ENCODE measurements around the gene NR1I3.
"Not testable (repeated sequence)": the region's sequence is repeated elsewhere in the genome, so short reads cannot be mapped to it uniquely, and the experiment has no call there.

Gene NR1I3

GRCh38 chr1:161250100-161250499, 12.1 kb upstream of the NR1I3 start:
- FAIRE-seq, result not testable (repeated sequence)

DNA sequence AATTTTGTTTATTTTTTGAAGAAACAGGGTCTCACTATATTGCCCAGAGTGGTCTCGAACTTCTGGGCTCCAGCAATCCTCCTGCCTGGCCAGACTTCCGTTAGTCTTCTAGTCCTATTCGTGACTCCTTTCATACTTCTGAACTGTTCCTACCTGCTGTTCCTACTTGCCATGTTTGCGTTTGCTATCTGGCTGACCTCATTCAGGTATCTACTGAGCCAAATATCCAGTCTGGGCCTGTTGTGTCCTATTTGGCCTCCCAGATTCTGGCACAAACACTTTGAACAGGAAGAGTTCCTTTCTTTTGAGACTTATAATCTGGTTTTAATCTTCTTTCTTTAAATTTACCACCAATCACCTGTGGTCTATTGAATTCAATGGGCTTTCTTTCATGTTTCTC, 6.9 kb upstream of the NR1I3 start:
- no peak for FAIRE-seq

DNA sequence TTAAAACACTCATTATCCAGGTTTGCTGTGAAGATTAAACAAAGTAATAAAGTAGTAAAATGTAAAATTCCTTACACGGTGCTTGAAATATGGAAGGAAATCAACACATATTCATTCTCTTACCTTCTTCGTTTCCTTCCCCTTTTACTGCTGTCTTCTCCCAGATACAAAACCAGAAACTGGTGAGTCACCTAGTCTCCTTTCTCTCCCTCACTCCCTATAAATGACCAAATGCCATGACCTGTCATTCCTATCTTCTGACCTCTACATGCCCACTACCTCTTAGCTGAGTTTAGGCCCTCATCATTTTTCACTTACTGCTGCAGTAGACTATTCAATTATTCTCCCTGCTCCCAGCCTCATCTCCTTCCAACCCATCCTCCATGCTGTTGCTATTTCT, 4.3 kb upstream of the NR1I3 start:
- FAIRE-seq, result no peak

DNA sequence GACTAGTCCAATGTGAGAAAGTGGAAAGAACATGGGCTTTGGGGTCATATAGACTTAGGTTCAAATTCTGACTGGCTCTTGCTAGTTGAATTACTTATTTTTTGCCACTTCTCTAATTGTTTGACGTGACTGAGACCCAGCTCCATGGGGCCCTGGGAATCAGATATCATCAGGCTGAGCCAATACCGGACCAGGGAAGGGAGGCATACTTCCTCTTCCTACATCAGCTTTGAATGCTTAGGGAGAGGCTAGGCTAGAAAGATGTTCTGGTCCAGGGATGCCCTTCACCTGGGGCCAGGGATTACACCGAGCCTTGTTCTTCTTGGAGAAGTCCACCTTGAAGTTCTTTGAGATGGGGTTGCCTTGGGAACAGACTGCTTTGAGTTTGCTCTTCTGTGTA, 3.7 kb upstream of the NR1I3 start:
- FAIRE-seq, result no peak

DNA sequence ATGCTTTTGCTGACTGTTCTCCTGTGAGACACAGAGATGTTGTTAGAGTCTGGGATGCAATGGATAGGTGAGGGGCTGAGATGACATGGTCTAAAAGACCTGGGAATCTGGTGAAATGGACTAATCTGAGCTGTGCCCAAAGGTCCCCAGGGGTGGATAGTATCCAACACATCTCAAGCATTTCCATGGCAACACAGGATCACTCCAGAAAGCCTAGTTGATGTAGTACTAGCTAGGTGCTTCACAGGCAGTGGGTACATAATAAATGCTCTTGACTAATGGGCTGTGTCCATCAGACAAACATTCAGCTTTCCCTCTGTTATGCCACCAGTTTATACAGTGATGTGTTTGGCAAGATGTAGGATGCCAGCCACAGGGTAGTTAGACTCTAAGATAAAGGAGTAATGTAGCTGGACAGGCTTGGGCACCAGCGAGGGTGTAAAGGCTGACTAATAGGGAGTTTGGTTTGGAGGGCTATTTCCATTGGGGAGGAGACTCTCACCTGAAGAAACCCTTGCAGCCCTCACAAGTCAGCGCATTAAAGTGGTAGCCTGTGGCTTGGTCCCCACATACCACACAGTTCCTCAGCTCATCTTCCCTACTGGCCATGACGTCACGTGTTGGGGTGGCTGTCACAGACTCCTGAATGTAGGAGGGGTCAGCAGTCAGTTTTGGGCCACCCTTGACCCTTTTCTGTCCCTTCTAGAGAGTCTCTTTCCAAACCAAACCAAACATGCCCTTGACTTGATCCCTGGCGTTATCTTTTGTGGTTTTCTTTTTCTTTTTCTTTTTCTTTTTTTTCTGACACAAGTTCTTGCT, 1.8 kb downstream of the NR1I3 start:
- no peak for FAIRE-seq

DNA sequence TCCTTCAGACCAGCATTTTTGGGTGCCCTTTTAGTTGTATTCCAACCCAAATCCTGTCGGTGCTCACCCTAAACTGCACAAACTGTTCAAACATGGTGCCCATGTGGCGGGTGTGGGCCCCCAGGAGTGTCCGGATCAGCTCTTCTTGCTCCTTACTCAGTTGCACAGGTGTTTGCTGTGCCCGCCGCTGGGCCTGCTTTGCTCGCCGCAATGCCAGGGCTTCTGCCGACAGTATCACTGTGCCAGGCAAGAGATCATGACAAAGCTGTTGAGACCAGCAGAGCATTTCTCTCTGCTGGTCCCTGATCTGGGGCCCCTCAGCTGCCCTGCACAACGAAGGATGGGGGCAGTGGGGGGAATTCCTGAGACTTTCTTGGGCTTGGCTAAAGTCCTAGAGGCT, 4.9 kb downstream of the NR1I3 start:
- no peak for FAIRE-seq

- no peak for FAIRE-seq
These were observed 7.2 kb downstream of the NR1I3 start for GRCh38 chr1:161230762-161231161.

DNA sequence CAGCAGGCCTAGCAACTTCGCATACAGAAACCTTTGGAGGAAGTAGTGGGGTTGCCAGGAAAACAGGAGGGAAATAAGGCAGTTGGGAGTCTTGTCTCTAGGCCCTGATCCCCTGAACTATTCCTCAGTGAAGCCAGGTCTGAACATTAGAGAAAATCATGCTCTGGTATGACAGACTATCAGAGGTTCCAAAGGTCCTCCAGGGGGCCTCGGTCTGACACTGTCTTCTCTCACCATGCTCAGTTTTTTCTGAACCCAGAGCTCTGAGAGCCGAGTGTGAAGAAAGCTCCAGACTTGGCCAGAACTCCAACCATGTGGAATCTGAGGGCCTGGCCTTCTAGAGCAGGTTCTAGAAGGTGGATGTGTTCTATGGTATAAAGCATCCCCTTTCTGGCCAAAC, 8.1 kb downstream of the NR1I3 start:
- FAIRE-seq, result no peak

- no peak for FAIRE-seq
These were observed 10.0 kb downstream of the NR1I3 start for GRCh38 chr1:161228032-161228431.

GRCh38 chr1:161227196-161227871, 10.7 kb downstream of the NR1I3 start:
- no peak for FAIRE-seq

GRCh38 chr1:161226759-161227158, 11.2 kb downstream of the NR1I3 start:
- FAIRE-seq, result no peak

DNA sequence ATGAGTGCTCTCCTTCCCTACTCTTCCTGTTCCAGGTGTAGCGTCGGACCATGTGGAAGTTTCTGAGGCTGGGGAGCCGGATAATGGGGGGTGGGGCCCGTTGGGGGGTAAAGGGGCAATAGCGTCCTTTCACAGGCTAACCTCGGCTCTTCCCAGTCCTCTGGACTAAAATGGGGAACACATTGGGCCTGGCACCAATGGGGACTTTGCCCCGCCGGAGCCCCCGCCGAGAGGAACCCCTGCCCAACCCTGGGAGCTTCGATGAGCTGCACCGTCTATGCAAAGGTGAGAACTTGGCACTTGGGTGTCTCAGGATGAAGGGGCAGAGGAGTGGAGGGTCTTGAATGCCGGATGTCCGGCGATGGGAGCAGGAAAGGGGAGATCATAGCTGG, 11.7 kb downstream of the NR1I3 start:
- FAIRE-seq, result no peak

- peak; percentile 36 for FAIRE-seq
These were observed 12.3 kb downstream of the NR1I3 start, which contains the start of gene TOMM40L for GRCh38 chr1:161225534-161226319. Gene TOMM40L (plus strand): TSS chr1:161226060. CDS start chr1:161226490, 430 bp downstream.

- no peak for FAIRE-seq
These were observed 12.8 kb downstream of the NR1I3 start for GRCh38 chr1:161225178-161225533.

DNA sequence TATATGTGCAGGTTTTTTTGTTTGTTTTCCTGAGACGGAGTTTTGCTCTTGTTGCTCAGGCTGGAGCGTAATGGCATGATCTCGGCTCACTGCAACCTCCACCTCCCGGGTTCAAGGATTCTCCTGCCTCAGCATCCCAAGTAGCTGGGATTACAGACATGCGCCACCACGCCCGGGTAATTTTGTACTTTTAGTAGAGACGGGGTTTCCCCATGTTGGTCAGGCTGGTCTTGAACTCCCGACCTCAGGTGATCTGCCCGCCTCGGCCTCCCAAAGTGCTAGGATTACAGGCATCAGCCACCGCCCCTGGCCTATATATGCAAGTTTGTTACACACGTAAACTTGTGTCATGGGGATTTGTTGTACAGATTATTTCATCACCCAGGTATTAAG, 13.3 kb downstream of the NR1I3 start:
- FAIRE-seq, result not testable (repeated sequence)

GRCh38 chr1:161223805-161224694, 14.0 kb downstream of the NR1I3 start:
- FAIRE-seq, result no peak

GRCh38 chr1:161222175-161223019, 15.6 kb downstream of the NR1I3 start:
- FAIRE-seq, result no peak

DNA sequence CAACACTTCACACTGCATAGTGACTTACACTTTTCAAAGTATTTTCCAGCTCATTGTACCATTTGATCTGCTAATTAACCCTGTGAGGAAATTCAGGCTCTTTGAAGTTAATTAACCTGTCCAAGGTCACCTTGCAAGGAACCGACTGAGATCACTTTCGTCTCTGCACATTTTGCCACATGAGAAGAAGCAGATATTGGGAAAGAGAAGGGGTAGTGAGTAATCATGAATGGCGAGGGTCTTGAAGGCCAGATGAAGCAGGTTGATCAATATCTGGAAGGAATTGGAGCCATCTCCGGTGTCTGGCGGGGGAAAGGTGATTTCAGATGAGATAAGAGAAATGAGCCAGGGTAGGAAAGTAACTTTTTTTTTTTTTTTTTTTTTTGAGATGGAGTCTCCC, 18.0 kb downstream of the NR1I3 start:
- no peak for FAIRE-seq

DNA sequence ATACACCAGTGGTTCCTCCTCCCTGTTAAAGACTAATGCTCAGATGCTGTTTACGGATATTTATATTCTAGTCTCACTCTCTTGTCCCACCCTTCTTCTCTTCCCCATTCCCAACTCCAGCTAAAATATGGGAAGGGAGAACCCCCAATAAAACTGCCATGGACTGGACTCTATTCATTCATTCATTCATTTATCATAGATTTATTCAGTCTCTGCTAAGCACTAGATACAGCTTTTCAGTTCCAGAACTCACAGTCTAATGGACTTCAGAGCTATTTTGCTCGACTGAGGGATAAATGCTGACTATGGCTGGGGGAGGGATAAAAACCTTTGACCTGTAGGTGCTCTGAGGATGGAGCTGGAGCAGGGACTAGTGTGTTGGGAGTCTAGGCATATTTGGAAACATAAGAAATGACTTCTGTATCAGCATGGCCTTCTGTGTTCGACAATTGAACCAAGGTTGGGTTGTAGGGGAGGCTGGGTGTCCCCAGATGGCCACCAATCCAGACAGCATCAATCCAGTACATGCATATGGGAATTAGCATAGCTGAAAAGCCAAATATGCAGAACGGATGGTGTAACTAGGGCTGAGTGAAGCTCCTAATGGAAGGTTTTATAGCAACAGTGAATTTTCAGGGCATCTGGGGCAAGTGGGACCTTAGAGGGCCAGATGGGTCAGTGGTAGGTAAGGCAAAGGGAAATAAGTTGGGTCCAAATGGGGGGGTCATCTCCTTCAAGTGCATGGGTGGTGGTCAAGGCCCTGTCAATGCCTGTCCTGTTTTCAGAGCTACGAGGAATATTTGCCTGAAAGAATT, 18.7 kb downstream of the NR1I3 start:
- FAIRE-seq, result no peak

- FAIRE-seq, result no peak
These were observed 19.5 kb downstream of the NR1I3 start for GRCh38 chr1:161218301-161219077.
